Measurements from ENCODE around the gene ASB18. TPM values are rescaled to one million over a fixed set of nuclear protein-coding genes. Genes with fewer than 3 reads are reported as not detected.

ASB18 gene
- total and polyA plus RNA-seq, 8 donors: not detected

- H3K9me3 ChIP-seq: no peaks in the 10 kb centered on the region
- ATAC-seq (no peak), DNase-seq (no peak), FAIRE-seq (no peak)
- H3K27ac ChIP-seq: no peak overlapping the region
- intact Hi-C loops (cut with DNase I): no loop called here
- peaks cover 0 to 3% (median 0%) of the 10 kb centered on the region in 4 donors for H3K27me3 ChIP-seq
- no peak for TF ChIP-seq CTCF (IDR thresholded peaks at IDR 0.05)
- no peaks in the 10 kb centered on the region for H3K4me1 ChIP-seq
- no peak overlapping the region for H3K4me3 ChIP-seq
- WGBS, 2 donors: 64 to 79% methylated on average over 6 of the region's 6 CpGs
- H3K36me3 ChIP-seq: no peaks in the 10 kb centered on the region
Observed at GRCh38 chr2:236287656-236288055, 23.4 kb upstream of the ASB18 start.

DNA sequence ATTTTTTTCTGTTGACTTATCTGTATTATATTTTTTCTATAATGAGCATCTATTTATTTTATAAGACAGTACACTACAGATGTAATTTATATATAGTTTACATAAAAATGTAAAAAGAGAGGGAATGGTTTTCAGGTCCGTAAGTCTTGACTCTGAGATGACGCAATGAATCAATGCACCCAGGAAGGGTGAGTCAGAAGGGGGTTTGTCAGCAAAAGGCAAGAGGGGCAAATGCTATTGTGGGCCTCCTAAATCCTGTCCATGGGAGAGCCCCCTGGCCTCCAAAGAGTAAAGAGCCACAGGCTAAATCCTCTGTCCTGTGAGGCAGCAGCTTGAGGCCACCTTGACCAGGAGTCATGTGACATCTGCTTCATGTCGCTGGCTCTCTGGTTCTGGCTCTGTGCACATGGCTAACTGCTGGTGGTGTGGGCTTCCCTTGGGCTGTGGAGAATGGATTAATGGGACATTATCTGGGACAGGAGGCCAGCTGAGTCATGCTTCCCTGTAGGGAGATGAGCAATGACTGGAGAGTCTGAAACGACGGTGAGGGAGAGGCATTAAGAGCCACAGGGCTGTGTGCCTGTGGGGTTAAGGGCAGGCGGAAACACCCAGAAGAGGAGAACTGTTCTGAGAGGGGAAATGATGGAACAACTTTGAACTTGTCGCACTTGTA lies 22.8 kb upstream of the ASB18 start:
- no peaks in the 10 kb centered on the region for H3K4me1 ChIP-seq

GRCh38 chr2:236284208-236284607 lies 20.0 kb upstream of the ASB18 start:
- Histone ChIP-seq H3K36me3 (no peaks in the 10 kb centered on the region), H3K27ac (no peak overlapping the region), H3K27me3 (peaks cover 0 to 6% (median 0%) of the 10 kb centered on the region in 4 donors), H3K4me1 (no peaks in the 10 kb centered on the region), H3K9me3 (no peaks in the 10 kb centered on the region), H3K4me3 (no peak overlapping the region)
- intact Hi-C loops (cut with DNase I): no loop called here
- no peak for ATAC-seq
- WGBS, 2 donors: 56 to 71% methylated on average over 1 of the region's 1 CpG
- no peak for TF ChIP-seq CTCF (IDR thresholded peaks at IDR 0.05)
- FAIRE-seq: no peak
- no peak for DNase-seq

More for the DNA sequence above, 22.8 kb upstream of the ASB18 start:
- ATAC-seq (no peak), DNase-seq (no peak), FAIRE-seq (no peak)
- Histone ChIP-seq H3K27me3 (peaks cover 0 to 3% (median 0%) of the 10 kb centered on the region in 4 donors), H3K4me3 (no peak overlapping the region), H3K9me3 (no peaks in the 10 kb centered on the region), H3K36me3 (no peaks in the 10 kb centered on the region), H3K27ac (no peak overlapping the region)
- intact Hi-C loops (cut with DNase I): no loop called here
- WGBS, 2 donors: 72 to 92% methylated on average over 7 of the region's 7 CpGs
- TF ChIP-seq CTCF (IDR thresholded peaks at IDR 0.05): no peak

GRCh38 chr2:236282406-236282805 lies 18.2 kb upstream of the ASB18 start:
- Histone ChIP-seq H3K27ac (no peak overlapping the region), H3K9me3 (no peaks in the 10 kb centered on the region), H3K36me3 (no peaks in the 10 kb centered on the region), H3K4me3 (no peak overlapping the region), H3K27me3 (peaks cover 0 to 6% (median 0%) of the 10 kb centered on the region in 4 donors), H3K4me1 (no peaks in the 10 kb centered on the region)
- FAIRE-seq: no peak
- DNase-seq: no peak
- ATAC-seq: no peak
- no peak for TF ChIP-seq CTCF (IDR thresholded peaks at IDR 0.05)
- WGBS, 2 donors: 74 to 78% methylated on average over 1 of the region's 1 CpG
- intact Hi-C loops (cut with DNase I): no loop called here

GRCh38 chr2:236281423-236281822 lies 17.2 kb upstream of the ASB18 start:
- ATAC-seq: no peak
- no peaks in the 10 kb centered on the region for H3K36me3 ChIP-seq
- H3K9me3 ChIP-seq: no peaks in the 10 kb centered on the region
- no peak overlapping the region for H3K4me3 ChIP-seq
- intact Hi-C loops (cut with DNase I): no loop called here
- no peak for TF ChIP-seq CTCF (IDR thresholded peaks at IDR 0.05)
- H3K27me3 ChIP-seq: peaks cover 0 to 6% (median 2%) of the 10 kb centered on the region in 4 donors
- DNase-seq: no peak
- 58 to 76% methylated on average over 3 of the region's 3 CpGs for WGBS, 2 donors
- no peak for FAIRE-seq
- no peaks in the 10 kb centered on the region for H3K4me1 ChIP-seq
- H3K27ac ChIP-seq: no peak overlapping the region

Measured in pancreas (tissue), 10 donors.